NCI-H748 treated with DMSO at 0.1 percent for 48 hours (cell line): Measurements from ENCODE around the gene STX1A.
"Not testable (repeated sequence)": the region's sequence is repeated elsewhere in the genome, so short reads cannot be mapped to it uniquely, and the experiment has no call there.

Experiments used
- DNase-seq: peaks from one replicate; lab custom pipeline; 2025; lab: John Stamatoyannopoulos, UW

Gene STX1A

GRCh38 chr7:73735528-73735905 lies 16.0 kb upstream of the STX1A start:
- no peak for DNase-seq

- peak; percentile 72 for DNase-seq
Observed at GRCh38 chr7:73734619-73735527, 15.4 kb upstream of the STX1A start.

- no peak for DNase-seq
Observed at GRCh38 chr7:73732397-73732796, 12.9 kb upstream of the STX1A start.

DNA sequence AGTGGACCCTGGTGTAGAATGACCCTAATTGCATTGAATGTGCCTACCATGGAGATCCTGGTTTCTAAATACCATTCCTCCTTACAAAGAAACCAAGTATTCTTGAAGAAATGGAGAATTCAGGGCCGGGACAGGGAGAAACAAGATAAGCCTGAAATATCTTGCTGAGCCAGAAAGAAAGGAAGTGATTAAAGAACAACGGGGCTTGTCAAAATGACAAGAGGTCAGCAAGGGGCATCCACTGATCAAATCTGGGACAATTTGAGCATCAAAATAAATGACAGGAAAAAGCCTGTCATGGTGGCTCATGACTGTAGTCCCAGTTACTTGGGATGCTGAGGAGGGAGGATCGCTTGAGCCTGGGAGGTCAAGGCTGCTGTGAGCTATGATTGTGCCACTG lies 11.0 kb upstream of the STX1A start:
- no peak for DNase-seq

- DNase-seq, result no peak
Observed at GRCh38 chr7:73728551-73728950, 9.1 kb upstream of the STX1A start.

- no peak for DNase-seq
Observed at GRCh38 chr7:73727952-73728351, 8.5 kb upstream of the STX1A start.

GRCh38 chr7:73726083-73726466 lies 6.6 kb upstream of the STX1A start:
- no peak for DNase-seq

GRCh38 chr7:73723813-73724212 lies 4.3 kb upstream of the STX1A start:
- DNase-seq, result no peak

DNA sequence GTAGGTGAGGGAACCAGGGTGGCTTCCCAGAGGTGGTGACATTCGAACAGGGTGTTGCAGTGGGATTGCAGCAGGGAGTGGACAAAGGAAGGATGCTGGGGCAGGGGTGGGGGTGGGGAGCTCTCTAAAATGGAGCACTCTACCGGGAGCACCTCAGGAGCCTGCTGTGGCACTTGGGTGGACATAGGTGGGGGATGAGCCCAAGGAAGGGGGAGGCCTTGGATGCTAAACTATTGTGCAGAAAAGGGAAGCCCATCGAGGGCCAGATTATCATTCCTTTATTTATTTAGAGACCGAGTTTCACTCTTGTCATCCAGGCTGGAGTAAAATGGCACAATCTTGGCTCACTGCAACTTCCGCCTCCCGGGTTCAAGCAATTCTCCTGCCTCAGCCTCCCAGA lies 3.3 kb upstream of the STX1A start:
- no peak for DNase-seq

- DNase-seq, result not testable (repeated sequence)
Observed at GRCh38 chr7:73722182-73722581, 2.7 kb upstream of the STX1A start.

DNA sequence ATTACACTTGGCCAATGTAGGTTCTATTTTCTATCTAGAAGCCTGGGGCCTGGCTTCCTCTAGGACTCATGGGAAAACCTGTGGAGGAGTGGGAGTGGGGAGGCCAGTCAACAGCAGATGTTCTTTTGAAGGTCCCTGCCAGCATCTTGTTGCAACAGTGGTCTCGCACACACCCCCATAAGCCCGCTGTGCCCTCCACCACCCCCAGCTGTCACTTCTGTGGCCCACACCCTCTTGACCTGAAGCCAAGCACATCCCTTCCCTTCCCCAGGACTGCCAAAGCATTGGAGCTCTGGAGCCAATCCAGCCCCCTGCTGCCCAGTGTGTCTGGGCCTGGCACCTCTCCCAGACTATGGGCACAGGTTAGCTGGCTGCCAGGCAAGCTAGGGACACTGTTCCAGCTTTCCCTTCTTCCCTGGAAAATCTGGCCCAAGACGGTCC lies 1.9 kb upstream of the STX1A start:
- no peak for DNase-seq

DNA sequence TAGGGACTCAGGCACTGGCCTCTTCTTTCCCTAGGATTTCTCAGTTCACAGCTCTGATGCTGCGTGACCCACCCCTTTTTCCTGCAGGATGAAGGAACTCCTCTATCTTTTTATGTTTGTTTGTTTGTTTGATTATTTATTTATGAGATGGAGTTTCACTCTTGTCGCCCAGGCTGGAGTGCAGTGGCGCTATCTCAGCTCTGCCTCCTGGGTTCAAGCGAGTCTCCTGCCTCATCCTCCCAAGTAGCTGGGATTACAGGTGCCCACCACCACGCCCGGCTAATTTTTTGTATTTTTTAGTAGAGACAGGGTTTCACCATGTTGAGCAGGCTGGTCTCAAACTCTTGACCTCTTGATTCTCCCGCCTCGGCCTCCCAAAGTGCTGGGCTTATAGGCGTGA lies 974 bp upstream of the STX1A start:
- DNase-seq, result not testable (repeated sequence)

DNA sequence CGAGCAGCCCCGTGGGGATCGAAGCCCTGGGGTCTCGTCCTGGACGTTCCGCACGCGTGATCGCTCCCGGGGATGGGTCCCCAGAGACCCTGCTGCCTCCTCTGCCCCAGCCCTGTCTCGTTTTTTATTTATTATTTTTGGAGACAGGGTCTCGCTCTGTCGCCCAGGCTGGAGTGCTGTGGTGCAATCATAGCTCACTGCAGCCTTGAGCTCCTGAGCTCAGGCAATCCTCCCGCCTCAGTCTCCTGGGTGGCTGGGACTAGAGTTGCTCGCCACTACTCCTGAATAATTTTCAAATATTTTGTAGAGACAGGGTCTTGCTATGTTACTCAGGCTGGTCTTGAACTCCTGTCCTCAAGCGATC lies 319 bp upstream of the STX1A start:
- no peak for DNase-seq

GRCh38 chr7:73718438-73718881 lies 1.0 kb downstream of the STX1A start:
- DNase-seq, result no peak

- no peak for DNase-seq
Observed at GRCh38 chr7:73717991-73718405, 1.5 kb downstream of the STX1A start.

GRCh38 chr7:73717025-73717807 lies 2.3 kb downstream of the STX1A start:
- DNase-seq, result no peak

- no peak for DNase-seq
Observed at GRCh38 chr7:73716318-73716890, 3.1 kb downstream of the STX1A start.

DNA sequence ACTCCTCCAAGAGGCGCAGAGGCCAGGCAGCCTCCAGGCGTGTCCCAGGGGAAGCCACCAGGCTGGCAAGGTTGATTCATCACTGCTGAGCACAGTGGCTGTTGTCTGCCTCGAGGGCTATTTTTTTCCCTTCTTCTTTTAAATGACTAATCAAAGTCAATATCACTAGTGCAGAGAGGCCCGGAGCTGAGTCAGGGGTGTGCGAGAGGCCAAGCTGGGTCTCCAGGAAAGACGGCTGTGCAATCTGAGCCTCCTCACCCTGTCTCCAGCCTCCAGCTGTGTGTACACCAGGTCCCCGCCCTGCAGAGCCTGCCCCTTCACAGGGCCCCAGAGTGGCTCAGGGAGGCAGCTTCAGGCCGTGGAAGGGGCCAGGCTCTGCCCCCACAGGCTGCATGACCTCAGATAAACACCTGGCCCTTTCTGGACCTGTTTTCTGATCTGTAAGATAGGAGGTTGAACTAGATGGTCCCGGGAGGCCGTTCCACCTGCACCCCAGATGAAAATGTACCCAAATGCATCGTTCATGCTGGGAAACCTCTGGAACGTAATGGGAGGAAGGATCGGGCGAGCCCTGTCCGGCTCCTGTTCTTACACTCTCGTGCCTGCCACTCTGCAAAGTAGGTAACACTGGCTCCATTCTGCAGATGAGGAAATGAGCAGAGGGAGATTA lies 3.7 kb downstream of the STX1A start:
- no peak for DNase-seq

DNA sequence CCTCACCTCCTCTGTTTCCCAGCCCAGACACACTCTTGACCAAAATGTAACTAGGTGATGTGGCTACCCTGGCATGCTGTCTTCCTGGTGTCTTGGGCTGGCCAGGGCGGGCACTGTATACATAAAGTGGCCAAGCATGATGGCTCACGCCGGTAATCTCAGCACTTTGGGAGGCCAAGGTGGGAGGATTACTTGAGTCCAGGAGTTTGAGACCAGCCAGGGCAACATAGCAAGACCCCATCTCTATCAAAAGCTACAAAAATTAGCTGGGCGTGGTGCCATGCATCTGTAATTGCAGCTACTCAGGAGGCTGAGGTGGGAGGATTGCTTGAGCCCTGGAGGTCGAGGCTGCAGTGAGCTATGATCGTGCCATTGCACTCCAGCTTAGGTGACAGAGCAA lies 6.2 kb downstream of the STX1A start:
- not testable (repeated sequence) for DNase-seq

GRCh38 chr7:73712773-73713172 lies 6.7 kb downstream of the STX1A start:
- no peak for DNase-seq

- DNase-seq, result no peak
Observed at GRCh38 chr7:73708961-73709549, 10.4 kb downstream of the STX1A start.
